GOT3 (cell line): Measurements from ENCODE around the gene IRF6.
A peak's percentile ranks its signal among the peaks of the same experiment; 100 is the strongest.

Experiments used
- DNase-seq: peaks from one replicate; lab custom pipeline; 2025; ENCODE audit warnings: mixed read lengths; lab: John Stamatoyannopoulos, UW

IRF6 gene

DNA sequence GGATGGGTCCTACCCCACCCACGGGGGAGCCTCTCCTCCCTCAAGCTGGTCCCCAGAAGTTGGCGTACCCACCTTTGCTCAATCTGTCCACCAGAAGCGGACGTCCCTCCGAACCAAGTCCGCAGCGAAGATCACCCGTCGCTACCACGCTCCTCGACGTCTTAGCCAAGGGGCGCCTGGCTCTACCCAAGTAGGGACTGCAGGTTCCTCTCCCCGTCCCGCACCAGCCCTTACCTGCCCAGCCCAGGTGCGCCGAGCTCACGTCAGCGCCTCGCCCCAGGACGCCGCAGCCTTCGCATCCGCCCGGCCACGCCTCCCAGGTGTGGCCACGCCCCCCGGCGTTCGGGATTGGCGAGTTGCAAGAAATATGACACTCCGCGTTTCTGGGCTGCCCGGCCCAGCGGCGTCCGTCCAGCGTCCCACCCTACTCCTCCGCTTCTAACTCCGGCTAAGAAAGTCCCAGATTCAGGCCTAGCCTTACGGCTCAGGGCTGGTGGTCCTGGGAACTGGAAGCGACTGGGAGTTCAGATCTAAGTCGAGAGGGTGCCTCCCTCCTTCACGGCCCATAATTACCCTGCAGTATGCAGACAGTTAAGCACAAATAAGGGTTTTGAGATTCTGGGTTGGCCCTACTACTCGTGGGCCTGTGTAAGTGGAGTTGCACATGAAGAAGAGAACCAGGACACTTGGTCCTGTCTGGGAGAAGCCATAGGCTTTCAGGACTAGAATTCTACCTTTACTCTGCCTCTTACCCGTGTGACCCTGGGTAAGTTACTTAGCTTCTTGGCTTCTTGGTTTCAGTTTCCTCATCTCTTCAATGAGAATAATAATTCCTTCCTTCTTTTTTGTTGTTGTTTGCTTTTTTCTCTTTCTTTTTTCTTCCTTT, at the start of gene IRF6:
TSS of gene IRF6 (minus strand) at position 268 of the 886 bp plus-strand sequence. CDS start 4,729 bp downstream, outside the sequence.
- DNase-seq = no peak

DNA sequence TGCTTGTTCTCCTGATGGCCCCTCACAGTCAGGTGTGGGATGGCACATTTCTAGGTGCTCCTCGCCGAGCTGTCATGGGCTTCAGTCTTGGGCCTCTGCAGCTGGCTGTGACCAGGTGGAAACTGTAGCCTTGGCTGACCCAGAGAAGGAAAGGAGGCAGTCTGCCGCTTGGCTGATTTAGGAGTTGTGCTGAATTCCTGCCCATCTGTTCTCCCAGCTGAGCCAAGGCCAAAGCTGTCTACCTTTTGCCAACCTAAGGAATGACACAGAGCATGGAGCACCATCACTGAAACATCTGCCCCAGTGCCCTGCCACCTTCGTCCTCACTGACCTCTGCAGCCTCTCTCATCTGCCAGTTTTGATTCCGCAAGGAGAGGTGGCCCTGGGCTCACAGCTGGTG, 49.7 kb upstream of the IRF6 start:
- no peak for DNase-seq

DNA sequence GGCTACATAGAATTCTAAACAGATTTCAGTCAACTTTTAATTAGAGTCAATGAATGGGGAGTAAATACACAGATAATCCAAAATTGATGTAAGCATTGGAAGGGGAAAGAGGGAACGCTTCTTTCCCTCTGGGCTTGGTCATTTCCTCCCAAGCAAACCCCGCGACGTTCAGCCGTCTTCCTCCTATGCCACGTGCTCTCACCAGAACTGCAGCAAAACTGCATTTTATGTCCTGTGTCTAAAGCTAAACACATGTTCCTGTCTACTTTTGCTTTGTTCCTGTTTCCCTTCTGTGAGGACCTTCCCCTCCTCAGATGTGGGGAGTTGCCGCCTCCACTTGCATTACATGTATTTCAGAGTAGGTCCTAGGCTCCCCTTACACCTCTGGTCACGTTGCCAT, 49.1 kb upstream of the IRF6 start:
- no peak for DNase-seq

DNA sequence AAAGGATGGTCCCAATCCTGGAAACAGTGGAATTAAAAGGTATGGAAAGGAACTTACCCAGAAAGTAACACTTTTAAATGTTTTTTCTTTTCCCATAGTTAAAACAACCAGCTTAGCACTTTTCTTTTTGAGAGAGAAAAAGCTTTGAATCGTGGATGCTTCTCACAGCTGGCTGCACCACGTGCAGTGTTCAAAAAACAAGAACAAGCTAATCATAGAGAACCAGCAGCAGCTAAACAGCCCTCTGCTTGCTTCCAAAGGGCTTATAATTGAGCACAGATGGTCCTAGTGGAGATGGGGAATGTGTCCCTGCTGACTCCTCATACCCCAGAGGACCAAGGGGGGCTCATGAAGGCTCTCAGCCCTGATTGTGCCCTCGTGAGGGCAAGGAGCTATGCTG, 48.3 kb upstream of the IRF6 start:
- no peak for DNase-seq

DNA sequence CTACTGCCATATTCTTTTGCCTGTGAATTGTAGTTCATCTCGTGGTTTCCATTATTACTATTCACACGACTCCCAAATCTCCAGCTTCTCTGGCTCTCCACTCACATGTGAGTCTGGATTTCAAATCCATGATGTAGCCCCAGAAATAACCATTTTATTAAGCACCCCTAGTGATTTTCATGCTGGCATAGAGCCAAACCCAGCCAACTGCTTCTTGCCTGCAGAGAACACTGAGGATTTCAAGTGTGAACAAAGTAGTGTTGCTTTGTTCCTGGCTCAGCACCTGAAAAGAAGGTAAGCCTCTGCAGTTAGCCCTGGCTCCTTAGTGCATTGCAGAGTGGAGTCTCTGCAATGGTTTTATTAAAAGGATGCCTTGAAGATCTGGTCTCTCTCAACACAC, 47.7 kb upstream of the IRF6 start:
- DNase-seq = no peak

DNA sequence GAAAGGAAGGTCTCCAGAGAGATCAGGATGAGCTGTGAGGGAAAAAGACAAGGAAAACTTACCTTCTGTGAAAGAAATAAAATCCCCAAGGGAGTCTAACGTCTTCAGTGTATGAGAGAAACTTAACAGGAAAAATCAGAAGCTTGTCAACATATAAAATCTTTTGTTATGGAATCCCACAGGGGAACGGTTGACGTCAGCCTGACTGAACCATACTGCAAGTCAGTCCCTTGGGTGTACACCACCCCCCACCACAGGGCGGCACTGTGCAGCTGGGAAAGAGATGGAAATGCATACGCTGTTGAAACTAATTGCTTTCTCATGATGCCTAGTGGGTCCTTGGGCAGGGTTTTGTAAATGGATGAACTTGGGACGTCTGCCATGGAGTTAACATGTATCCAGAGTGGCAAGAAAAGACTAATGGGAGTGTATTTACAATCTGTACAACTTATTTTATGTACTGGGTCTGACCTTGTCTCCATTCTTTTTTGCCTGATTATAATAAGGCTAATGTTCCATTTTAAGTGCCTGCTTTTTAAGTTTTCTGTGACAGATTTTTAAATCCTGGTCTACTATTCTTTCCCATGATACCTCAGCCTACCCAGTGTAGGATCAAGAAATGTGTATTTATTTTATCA, 44.5 kb upstream of the IRF6 start:
- no peak for DNase-seq

DNA sequence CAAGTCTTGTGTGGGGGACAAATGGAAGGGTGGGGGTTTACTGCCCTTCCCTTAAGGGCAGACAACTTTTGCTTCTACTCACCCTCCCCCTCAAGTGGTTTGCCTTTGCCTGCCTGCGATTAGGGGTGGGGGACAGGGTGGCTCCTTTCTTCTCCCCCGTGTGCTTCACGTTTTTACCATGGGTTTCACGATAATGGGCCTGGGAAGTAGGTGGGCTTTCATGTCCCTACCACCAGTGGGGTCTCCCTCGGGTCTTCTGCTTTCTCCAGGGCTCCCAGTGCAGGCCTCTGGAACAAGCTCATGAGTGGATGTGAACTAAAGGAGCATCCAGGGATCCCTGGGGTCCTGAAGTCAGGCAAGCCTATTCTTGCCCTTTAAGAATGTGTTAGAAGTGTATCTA, 43.4 kb upstream of the IRF6 start:
- no peak for DNase-seq

DNA sequence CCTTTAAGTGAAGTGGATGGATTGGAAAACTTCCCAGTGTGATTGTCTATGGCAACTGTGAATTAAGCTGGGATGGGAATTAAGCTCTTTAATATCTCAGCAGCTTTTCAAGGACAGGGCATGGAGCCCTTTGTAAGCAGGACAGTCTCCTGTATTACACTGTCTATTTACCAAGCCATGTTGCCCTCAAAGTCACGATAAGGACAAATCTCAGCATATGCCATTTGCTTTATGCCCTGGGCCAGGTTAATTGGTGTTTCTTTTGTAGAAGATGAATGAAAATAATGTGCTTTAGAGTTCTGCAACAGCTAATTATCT, 39.4 kb upstream of the IRF6 start:
- no peak for DNase-seq

DNA sequence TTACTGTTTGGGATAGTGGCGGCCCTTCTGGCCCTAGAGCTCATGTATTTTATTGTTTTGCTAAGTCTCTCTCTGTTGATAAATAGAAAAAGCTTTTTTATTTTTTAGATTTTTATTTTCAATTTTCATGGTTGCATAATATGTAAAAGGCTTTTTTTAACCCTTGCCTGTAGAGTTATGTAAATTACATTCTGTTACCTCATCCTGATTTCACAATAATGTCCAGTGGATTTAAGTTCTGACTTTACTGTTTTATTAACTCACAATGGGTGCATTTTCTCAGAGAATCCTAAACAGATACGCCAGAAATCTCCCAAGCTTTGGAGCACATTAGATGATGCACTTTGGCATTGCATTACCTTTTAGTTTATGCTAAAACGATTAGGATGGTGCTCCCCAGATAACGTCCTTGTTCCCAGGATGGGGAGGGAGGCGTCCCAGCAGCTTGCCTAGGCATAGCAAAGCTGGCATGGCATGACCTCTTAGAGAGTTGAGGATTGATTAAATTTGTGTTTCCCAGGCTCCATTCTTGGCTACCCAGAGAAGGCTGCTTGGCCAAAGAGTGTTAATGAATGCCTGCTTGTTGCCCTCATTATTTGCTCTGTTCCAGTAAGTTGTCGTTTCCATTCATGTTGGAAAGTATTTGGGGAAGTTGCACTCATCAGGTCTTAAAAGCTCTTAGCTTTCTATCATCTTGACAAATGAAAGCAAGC, 38.9 kb upstream of the IRF6 start:
- no peak for DNase-seq

DNA sequence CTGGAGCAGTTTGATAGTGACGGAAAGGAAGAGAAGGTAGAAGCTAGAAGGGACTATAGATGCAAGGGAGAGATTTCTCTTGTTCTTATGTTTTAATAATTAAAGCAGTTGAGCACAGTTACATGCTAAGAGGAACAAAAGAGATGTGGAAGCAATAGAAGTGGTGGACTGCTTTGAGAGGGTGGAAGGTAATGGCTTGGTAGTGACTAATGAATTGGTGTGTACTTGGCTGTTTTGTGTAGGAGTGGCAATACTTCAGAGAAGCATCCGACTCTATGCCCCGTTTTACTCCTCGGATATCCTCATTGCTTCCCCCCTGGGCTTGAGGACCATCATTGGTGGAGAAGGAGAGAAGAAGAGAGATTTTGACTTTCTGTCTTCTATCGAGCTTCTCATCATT, 34.7 kb upstream of the IRF6 start:
- DNase-seq = no peak

DNA sequence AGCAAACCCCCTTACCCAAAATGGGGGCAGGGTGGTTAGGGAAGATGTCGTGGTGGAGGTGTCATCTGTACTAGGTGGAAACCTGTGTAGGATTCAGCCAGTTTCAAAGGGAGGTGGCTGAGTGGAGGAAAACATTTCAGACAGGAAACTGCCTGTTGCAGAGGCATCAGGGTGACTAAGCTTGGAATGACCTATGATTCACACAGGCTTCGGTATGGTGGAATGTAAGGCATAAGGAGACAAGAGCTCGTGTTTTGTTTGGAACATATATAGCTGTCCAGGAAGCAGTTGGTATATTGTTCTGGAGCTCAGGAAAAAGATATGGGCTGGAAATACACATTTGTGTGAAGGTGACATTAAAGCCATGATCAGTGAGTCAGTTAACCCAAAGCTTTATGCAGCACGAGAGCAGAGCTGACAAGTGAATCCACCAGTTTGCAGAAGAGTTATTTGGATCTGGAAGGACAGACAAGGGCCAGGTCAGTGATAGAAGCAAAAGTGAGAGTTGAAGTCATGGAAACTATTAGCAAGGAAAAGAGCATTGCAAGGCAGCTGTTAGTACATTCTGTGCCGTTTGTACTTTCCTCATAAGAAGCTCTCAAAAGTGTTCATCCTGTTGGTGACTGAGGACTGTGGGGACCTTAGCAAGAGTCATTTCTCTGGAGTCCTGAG, 34.1 kb upstream of the IRF6 start:
- DNase-seq = no peak

DNA sequence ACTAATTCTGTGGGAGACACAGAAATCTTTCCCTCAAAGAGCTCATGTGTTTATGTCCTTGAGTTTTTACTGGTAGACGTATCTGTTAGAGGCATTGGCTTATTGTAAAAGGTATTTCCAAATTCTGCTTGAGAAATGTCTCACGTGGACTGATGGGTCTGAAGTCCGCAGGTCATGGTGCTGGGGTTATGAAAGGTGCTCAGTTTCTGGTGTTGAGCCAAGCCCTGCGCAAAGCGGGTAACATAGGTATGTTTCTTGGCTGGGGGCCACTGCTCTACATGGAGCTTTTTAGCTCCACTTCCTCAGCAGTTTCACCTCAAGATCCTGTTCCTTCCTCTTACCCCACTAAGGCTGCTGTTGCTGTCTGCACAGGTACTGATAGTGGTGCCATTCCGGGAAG, 32.6 kb upstream of the IRF6 start:
- no peak for DNase-seq

DNA sequence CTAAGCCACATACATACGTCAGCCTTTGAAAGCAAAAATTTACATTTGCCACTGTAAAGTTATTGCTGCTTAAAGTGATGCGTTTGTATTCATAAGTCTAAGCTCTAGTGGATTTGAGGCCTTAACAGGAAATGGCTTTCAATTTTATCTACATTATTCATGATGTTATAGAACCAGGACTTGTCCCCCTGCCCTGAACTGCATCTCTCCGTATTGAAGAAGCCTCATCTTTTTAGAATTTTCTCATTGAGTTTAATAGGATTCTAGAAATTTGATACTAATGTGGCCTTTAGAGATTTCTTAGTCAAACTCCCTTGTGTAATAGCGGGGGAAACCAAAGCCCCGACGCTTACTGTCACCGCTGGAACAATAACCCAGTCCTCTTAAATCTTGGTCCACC, 31.7 kb upstream of the IRF6 start:
- DNase-seq = no peak

DNA sequence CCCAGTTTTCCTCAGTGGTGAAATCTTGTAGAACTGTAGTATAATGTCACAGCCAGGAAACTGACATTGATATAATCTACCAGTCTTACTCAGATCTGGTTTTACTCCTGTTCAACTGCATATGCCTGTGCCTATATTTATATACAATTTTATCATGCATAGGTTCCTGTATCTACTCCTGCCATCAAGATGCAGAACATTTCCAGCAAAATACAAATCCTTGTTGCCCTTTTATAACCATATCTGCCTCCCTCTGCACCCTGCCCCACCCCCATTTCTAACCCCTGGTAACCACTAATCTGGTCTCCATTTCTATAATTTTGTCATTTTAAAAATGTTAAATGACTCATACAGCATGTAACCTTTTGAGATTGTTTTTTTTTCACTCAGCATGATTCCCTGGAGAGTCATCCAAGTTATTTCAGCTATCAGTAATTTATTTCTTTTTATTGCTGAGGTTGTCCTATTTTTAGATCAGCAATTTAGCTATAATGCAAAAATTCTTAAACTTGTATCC, 29.9 kb upstream of the IRF6 start:
- no peak for DNase-seq

DNA sequence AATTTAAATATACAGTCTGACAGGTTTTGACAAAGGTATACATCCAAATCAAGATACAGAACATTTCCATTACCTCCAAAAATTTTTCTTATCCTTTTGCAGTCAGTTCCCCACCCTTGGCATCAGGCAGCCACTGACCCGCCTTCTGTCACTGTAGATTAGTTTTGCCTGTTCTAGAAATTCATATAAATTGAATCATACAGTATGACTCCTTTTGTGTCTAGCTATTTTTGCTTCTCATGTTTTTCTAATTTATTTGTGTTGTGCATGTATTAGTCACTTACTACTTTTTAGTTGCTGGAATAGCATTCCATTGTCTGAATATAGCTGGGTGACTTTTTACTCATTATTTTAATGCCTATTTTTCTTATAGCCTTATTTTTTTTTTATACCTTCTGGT, 25.7 kb upstream of the IRF6 start:
- DNase-seq = no peak

DNA sequence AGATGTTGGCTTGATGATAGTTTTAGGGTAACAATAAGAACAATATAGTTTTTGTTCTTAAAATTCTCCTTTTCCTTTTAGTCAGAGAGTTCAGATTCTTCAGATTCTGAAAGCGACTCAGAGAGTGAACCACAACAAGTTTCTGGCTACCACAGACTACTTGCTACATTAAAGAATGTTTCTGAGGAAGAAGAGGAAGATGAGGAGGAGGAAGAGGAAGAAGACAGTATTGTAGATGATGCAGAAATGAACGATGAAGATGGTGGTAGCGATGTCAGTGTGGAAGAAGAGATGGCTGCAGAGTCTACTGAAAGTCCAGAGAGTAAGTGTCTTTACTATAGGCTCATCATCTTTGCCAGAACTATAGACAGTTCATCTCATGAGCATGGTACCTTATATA, 24.8 kb upstream of the IRF6 start:
- no peak for DNase-seq

DNA sequence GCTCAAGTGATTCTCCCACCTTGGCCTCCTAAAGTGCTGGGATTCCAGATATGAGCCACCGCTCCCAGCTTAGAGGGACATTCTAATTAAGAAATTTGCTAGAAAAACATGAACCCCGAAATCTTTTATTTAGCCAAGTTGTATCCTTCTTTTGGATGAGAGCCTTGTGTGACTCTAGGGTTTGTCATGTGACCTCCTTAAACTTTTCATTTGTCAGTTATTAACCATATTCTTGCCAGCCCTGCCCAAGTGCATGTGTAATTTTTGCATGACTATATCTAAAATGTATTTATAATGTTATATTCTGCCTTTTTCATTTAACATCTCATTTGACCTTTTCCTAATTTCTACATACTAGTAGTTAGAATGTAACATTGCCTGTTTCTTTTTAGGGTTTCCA, 23.8 kb upstream of the IRF6 start:
- DNase-seq = no peak

DNA sequence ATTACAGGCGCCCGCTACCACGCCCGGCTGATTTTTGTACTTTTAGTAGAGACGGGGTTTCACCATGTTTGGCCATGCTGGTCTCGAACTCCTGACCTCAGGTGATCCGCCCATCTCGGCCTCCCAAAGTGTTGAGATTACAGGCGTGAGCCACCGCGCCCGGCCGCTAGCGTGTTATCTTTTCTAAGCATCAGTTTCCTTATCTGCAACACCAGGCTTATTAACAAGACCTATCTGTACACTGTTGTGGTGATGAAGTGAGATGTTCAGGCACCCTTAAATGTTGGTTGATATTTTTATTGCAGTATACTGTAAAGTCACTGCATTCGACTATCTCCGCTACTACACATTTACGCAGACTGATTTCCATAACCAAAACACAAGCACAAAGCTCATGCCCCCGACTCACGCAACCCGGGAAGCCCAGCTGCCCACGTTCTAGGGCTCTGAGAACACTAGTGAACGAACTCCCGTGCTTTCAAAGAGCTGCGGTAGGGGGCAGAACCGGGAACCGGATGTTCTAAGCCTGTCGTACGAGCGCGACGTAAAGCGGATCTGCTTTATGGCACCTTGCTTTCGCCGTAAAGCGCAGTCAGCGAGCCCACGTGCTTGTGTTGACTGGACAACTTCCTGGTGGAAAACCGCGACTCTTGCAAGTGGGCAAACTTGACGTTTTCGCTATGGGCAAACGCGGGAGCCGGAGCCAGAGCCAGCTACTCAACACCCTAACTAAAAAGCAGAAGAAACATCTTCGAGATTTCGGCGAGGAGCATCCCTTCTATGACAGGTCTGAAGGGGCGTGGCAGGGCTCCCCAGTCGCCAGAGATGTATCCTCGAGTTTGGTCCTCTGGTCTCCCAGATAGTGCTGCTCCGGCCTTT, 21.7 kb upstream of the IRF6 start, which contains the start of gene UTP25:
TSS of gene UTP25 (plus strand) at position 589 of the 879 bp plus-strand sequence. CDS start at position 681, 92 bp downstream.
- peak; percentile 84 for DNase-seq

DNA sequence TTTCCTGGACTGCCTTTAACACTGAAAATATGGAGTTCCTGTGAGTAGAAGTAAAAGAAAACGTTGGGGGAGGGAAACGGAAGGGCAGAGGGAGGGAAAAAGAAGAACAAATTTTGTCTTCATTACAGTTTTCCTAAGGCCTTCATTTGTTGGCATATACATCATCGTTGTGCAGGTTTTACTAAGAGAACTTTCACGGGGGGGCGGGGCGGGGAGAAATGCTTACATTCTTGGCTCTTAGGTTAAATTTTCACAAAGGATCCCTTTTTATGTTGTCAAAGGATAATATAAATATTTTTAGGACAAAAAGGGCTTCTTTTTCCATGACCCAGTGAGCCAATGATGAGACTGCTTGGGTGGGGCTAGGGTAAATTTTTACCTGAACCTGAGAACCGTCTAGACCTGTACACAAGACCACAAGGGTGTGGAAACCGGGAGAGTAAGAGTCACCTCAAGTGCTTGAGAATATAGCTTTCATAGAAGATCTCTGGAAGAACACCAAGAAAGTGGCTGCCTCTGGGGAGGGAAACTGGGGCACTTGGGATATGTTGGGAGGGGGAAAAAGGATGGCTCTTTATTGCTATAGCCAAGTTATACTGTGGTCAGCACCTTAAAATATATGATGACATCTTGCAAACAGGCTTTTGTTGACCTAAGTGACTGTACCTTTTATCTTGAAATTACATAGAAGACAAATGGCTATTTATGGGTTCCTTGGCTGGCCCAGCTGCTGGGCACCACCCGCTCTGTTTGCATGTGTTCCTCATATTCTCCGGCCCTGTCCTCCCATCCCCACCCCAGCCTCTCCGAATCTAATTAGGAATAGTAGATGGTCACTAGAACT, 19.9 kb upstream of the IRF6 start:
- no peak for DNase-seq
